Dermis microvascular lymphatic vessel endothelial cell (primary cell): ENCODE data around the gene DPF3. TPM values are rescaled to one million over a fixed set of nuclear protein-coding genes. Genes with fewer than 3 reads are reported as not detected.

Source experiments
- DNase-seq, 2 donors: peaks; one replicate each; pipeline versions ENCODE4 v3.0.0 to v3.0.0-alpha.2; 2010; ENCODE audit warnings: low read depth in 2 of 2
- total RNA-seq: library from RNA; depleted of rRNA; stranded (reverse); fragments of >200 nt; gene quantifications from 2 replicates; pipeline ENCODE4 v1.2.1, GENCODE V29; 2014

The DPF3 gene
- total RNA-seq, 1 donor from 2014 or later, result 0.90 TPM

GRCh38 chr14:72904840-72905561 lies 11.1 kb upstream of the DPF3 start:
- peak in 1 of 2 donors; percentile 66 for DNase-seq

- DNase-seq, result no peak
Observed at GRCh38 chr14:72904218-72904617, 10.3 kb upstream of the DPF3 start.

GRCh38 chr14:72903716-72904115 lies 9.8 kb upstream of the DPF3 start:
- DNase-seq, result no peak

- DNase-seq, result peak in 1 of 2 donors; percentile 48
Observed at GRCh38 chr14:72902801-72903530, 9.1 kb upstream of the DPF3 start.

GRCh38 chr14:72901361-72901760 lies 7.5 kb upstream of the DPF3 start:
- no peak for DNase-seq

- no peak for DNase-seq
Observed at GRCh38 chr14:72898448-72898847, 4.5 kb upstream of the DPF3 start.

- peak in 1 of 2 donors; percentile 34 for DNase-seq
Observed at GRCh38 chr14:72894623-72895378, 900 bp upstream of the DPF3 start.

- DNase-seq, result no peak
Observed at GRCh38 chr14:72894323-72894622, 372 bp upstream of the DPF3 start.

- DNase-seq, result peak in 1 of 2 donors; percentile 37
Observed at GRCh38 chr14:72892879-72893635, 844 bp downstream of the DPF3 start.

- DNase-seq, result peak in 1 of 2 donors; percentile 44
Observed at GRCh38 chr14:72892103-72892878, 1.6 kb downstream of the DPF3 start.

- DNase-seq, result no peak
Observed at GRCh38 chr14:72891666-72892102, 2.2 kb downstream of the DPF3 start.

GRCh38 chr14:72889366-72889765 lies 4.5 kb downstream of the DPF3 start:
- DNase-seq, result no peak

- no peak for DNase-seq
Observed at GRCh38 chr14:72888636-72889201, 5.2 kb downstream of the DPF3 start.

GRCh38 chr14:72888192-72888591 lies 5.7 kb downstream of the DPF3 start:
- DNase-seq, result no peak

- DNase-seq, result no peak
Observed at GRCh38 chr14:72887514-72887913, 6.4 kb downstream of the DPF3 start.

GRCh38 chr14:72884386-72884785 lies 9.5 kb downstream of the DPF3 start:
- DNase-seq, result no peak

GRCh38 chr14:72883961-72884360 lies 9.9 kb downstream of the DPF3 start:
- DNase-seq, result peak; percentile 52 to 95

- no peak for DNase-seq
Observed at GRCh38 chr14:72883109-72883508, 10.8 kb downstream of the DPF3 start.

GRCh38 chr14:72882463-72882862 lies 11.4 kb downstream of the DPF3 start:
- no peak for DNase-seq

- DNase-seq, result no peak
Observed at GRCh38 chr14:72882047-72882446, 11.9 kb downstream of the DPF3 start.

- no peak for DNase-seq
Observed at GRCh38 chr14:72881543-72881942, 12.4 kb downstream of the DPF3 start.
